HTERT RPE-1 (cell line): Measurements from ENCODE around the gene PLN.

Source experiments
- in situ Hi-C: fragments of 300-500 bp; cut with MboI; formaldehyde crosslinking; loops from 4 replicates; pipeline ENCODE4 v1.14.3; 2020; ENCODE audit warnings: low sequenced_read_pairs

PLN gene

GRCh38 chr6:118577972-118578371, 29.9 kb downstream of the PLN start:
- in situ Hi-C loops = no loop called here

GRCh38 chr6:118578617-118579016, 30.5 kb downstream of the PLN start:
- in situ Hi-C loops = no loop called here

- in situ Hi-C loops = no loop called here
Observed at GRCh38 chr6:118579786-118580185, 31.7 kb downstream of the PLN start.

GRCh38 chr6:118580585-118581419, 32.7 kb downstream of the PLN start:
- in situ Hi-C loops = no loop called here

GRCh38 chr6:118581489-118581959, 33.4 kb downstream of the PLN start:
- in situ Hi-C loops = no loop called here

- in situ Hi-C loops = no loop called here
Observed at GRCh38 chr6:118584911-118585310, 36.8 kb downstream of the PLN start.

GRCh38 chr6:118586746-118587485, 38.8 kb downstream of the PLN start:
- in situ Hi-C loops = no loop called here

GRCh38 chr6:118588626-118589025, 40.5 kb downstream of the PLN start:
- in situ Hi-C loops = no loop called here

- in situ Hi-C loops = no loop called here
Observed at GRCh38 chr6:118589186-118589585, 41.1 kb downstream of the PLN start.

GRCh38 chr6:118589649-118590365, 41.7 kb downstream of the PLN start:
- in situ Hi-C loops = no loop called here

GRCh38 chr6:118591897-118592296, 43.8 kb downstream of the PLN start:
- in situ Hi-C loops = no loop called here

GRCh38 chr6:118594877-118595276, 46.8 kb downstream of the PLN start:
- in situ Hi-C loops = no loop called here

- in situ Hi-C loops = no loop called here
Observed at GRCh38 chr6:118596774-118597320, 48.8 kb downstream of the PLN start.

GRCh38 chr6:118597636-118598035, 49.5 kb downstream of the PLN start:
- in situ Hi-C loops = no loop called here

- in situ Hi-C loops = no loop called here
Observed at GRCh38 chr6:118598324-118598723, 50.2 kb downstream of the PLN start.

GRCh38 chr6:118602300-118602699, 54.2 kb downstream of the PLN start:
- in situ Hi-C loops = no loop called here

- in situ Hi-C loops = no loop called here
Observed at GRCh38 chr6:118603372-118603771, 55.3 kb downstream of the PLN start.

- in situ Hi-C loops = no loop called here
Observed at GRCh38 chr6:118606268-118606667, 58.2 kb downstream of the PLN start.

GRCh38 chr6:118606858-118607257, 58.8 kb downstream of the PLN start:
- in situ Hi-C loops = no loop called here
